Islet precursor cell (in vitro differentiated cells): ENCODE measurements around the gene APLF.
"Not testable (repeated sequence)": the region's sequence is repeated elsewhere in the genome, so short reads cannot be mapped to it uniquely, and the experiment has no call there.

Source experiments
- DNase-seq: peaks from one replicate; pipeline ENCODE4 v3.0.0-alpha.2; 2018

Gene APLF

DNA sequence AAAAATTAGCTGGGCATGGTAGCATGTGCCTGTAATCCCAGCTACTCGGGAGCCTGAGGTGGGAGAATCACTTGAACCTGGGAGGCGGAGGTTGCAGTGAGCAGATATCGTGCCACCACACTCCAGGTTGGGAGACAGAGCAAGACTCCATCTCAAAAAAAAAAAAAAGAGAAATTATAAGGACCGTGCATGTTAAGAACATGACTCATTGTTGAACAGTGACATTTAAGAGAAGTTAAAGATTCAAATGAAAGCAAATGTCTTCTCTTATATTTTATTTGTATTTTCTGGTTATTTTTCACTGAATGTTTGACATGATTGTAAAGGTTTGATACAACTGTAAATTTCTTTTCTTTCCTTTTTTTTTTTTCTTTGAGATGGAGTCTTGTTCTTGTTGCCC, 69.6 kb downstream of the APLF start:
- DNase-seq, result no peak

DNA sequence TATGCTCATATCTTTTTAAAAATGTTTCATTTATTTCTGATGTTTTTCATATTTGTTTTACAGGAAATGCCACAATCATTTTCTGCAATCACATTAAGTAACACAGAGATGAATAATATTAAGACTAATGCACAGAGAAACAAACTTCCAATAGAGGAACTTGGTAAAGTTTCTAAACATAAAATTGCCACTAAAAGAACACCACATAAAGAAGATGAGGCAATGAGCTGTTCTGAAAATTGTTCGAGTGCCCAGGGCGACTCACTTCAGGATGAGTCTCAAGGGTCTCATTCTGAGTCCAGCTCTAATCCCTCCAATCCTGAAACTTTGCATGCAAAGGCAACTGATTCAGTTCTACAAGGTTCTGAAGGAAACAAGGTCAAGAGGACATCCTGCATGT, 70.4 kb downstream of the APLF start:
- DNase-seq, result no peak

GRCh38 chr2:68544811-68545210, 77.4 kb downstream of the APLF start:
- no peak for DNase-seq

DNA sequence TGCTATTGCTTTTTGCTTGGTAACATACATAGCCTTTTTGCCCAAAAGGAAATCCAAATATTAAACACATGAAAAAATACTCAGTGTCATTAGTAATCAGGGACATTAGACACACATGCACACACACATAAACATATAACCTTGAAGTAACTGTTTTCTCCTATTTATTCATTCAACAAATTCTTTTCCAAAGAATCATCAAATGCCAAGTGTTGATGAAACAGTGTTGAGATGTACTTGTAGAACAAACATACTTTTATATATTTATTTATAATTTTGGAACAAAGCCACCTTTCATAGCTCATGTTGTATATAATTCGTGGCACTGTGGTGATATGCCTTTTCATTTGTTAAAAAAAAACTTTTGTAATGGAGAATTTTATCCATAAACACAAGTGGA, 81.0 kb downstream of the APLF start:
- DNase-seq, result no peak

- no peak for DNase-seq
Measured at GRCh38 chr2:68553098-68553497, 85.7 kb downstream of the APLF start.

- DNase-seq, result not testable (repeated sequence)
Measured at GRCh38 chr2:68555425-68556206, 88.2 kb downstream of the APLF start.

- no peak for DNase-seq
Measured at GRCh38 chr2:68556381-68556780, 89.0 kb downstream of the APLF start.

DNA sequence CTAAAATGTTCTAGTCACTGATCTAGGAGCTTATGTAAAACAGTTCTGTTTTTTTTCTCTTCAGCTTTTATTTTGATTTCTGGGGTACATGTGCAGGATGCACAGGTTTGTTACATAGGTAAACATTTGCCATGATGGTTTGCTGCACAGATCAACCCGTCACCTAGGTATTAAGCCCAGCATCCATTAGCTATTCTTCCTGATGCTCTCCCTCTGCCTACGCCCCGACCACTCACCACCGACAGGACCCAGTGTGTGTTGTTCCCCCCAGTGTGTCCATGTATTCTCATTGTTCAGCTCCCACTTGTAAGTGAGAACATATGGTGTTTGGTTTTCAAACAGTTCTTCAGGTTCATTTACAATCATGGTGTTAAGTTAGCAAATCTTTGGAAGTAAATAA, 91.2 kb downstream of the APLF start:
- no peak for DNase-seq

GRCh38 chr2:68559692-68560091, 92.3 kb downstream of the APLF start:
- no peak for DNase-seq

DNA sequence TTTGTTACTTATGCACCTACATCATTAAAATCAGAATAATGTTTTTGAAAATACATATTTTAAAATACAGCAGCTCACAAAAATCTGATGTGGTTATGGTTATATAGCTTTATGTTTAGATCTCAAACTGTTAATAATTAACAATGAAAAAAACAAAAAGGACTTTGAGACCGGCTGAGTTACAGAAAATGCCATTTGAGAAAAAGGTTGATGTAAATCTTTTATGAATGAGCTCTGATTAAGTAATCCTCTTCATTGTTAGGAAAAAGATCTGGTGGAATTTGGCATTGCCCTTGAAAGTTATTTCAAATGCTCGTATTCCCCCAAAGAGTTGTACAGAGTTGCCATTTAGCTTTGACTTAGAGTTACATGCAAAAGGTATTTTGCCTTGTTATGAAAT, 93.2 kb downstream of the APLF start:
- DNase-seq, result no peak

GRCh38 chr2:68561372-68561771, 94.0 kb downstream of the APLF start:
- no peak for DNase-seq

GRCh38 chr2:68562934-68563333, 95.5 kb downstream of the APLF start:
- DNase-seq, result no peak

DNA sequence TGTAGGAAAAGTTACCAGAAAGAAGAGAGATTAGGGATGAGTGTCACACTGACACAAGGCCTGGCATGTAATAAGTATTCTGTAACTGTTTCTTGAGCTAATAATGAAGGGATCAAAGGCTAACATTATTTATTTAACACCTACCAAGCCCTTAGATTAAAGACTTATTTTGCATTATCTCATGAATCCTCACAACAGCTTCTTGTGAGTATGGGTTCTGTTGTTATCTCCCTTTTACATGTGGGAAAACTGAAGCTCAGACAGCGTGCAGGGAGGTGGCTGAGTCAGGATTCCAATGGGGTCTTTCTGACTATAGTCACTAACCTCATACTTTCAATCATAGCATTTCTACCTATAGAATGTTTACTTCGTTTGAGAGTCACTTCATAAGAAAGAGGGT, 97.0 kb downstream of the APLF start:
- no peak for DNase-seq

DNA sequence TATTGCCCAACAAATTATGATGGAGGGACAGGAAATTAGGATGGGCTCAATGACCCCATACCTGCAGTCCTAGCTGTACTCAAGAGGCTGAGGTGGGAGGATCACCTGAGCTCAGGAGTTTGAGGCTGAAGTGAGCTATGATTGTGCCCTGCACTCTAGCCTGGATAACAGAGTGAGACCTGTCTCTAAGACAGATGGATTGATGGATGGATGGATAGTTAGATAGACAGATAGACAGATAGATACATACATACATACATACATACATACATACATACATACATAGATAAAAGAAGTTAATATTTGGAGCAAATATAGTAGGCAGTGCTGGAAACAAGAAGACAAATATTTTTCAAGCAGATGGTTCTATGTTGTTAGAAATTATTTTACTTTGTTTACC, 97.9 kb downstream of the APLF start:
- no peak for DNase-seq

- DNase-seq, result no peak
Measured at GRCh38 chr2:68565858-68566257, 98.5 kb downstream of the APLF start.

- no peak for DNase-seq
Measured at GRCh38 chr2:68566362-68566761, 99.0 kb downstream of the APLF start.

DNA sequence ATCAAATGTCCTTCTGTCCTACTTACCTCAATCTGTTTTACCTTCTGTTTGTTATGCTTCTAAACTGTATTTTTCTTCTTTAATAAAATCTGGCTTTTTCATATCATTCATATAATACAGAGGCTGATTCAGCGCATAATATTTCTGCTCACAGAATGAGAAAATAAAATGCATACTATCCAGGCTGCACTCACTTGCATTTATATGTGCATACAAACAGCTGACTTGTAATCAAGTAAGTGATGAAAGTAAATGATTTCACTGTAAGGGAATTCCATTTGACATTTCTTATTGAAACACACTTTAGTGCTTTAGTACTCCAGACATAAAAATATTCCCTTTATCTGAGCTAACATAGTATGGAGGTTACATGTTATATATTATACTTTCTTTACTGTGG, 100.7 kb downstream of the APLF start:
- no peak for DNase-seq

GRCh38 chr2:68569604-68570003, 102.2 kb downstream of the APLF start:
- no peak for DNase-seq

GRCh38 chr2:68570434-68570833, 103.0 kb downstream of the APLF start:
- DNase-seq, result not testable (repeated sequence)

DNA sequence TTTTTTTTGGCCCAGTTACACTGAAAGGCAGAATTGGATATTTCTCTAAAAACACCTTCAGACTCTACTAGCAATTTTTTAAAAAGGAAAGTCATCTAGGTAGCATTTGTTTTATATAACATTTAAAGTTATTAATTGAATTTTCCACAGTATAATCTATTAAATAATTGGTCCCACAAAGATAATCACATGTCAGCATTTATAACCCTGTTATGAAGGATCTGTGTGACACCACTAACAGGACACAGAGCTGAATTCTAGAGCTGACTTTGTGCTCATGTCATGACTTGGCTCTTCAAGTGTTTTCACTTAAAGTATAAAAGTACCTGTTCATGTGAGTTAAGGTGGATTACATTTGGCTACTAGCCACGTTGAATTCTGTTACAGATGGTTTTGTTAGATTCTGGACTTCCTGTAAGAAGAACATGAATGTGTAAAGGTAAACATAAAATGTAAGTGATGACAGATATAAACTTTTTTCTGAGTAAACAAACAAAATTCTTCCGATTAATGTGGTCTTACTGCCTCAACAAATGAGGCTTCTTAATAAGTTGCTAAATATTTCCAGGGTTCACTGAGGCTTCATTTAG, 106.9 kb downstream of the APLF start:
- no peak for DNase-seq

- no peak for DNase-seq
Measured at GRCh38 chr2:68577183-68577582, 109.8 kb downstream of the APLF start.

DNA sequence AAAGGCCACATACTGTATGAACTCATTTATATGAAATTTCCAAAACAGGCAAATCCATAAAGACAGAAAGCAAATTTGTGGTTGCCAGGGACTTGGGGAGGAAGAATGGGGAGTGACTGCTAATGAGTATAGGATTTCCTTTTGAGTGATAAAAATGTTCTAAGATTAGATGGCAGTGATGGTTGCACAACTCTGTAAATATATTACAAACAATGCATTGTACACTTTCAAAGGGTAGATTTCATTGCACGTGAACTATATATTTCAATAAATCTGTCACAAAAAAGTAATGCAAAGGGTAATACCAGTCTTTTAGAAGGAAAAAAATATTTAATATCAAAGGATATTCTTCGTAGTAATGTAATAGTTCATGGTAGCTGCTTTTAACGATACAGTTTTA, 112.3 kb downstream of the APLF start:
- DNase-seq, result no peak

GRCh38 chr2:68588589-68588988, 121.2 kb downstream of the APLF start:
- DNase-seq, result no peak

GRCh38 chr2:68589963-68590362, 122.6 kb downstream of the APLF start:
- no peak for DNase-seq

DNA sequence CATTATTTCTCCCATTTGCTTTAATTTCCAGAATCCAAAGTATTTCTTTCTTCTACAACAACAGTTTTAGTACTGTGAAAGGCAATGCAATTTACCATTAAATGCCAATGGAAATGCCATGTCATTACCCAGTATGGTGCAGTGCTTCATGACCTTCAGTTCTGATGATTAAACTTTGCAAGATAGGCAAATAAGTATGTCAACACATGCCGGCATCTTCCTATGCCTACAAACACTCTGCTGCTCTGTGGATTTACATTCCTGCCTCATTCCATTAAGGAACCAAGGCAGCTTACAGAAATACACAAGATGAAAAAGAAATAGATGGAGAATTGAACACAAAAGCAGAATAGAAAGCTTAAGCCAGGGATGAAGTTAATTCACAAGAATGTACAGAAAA, 123.3 kb downstream of the APLF start:
- no peak for DNase-seq
